Renal cortical epithelial cell (primary cell): ENCODE results near the gene FAM236A. TPM values are rescaled to one million over a fixed set of nuclear protein-coding genes. Genes with fewer than 3 reads are reported as not detected.
"Not testable (repeated sequence)": the region's sequence is repeated elsewhere in the genome, so short reads cannot be mapped to it uniquely, and the experiment has no call there.

Experiments
- DNase-seq: peaks from one replicate; pipeline ENCODE4 v3.0.0-alpha.2; 2011; ENCODE audit warnings: low read depth
- total RNA-seq: library from RNA; depleted of rRNA; stranded (reverse); fragments of >200 nt; gene quantifications from 2 replicates; pipeline ENCODE4 v1.2.3, GENCODE V29; 2014

Gene FAM236A
- total RNA-seq, result not detected in 2 replicates

- not testable (repeated sequence) for DNase-seq
Observed at GRCh38 chrX:72937906-72938305, at the start of gene FAM236A. FAM236A (plus strand) TSS chrX:72938206; CDS start chrX:72938263, 57 bp downstream.

- DNase-seq, result not testable (repeated sequence)
Observed at GRCh38 chrX:72889740-72890139, 48.3 kb upstream of the FAM236A start.

- DNase-seq, result not testable (repeated sequence)
Observed at GRCh38 chrX:72912315-72912714, 25.7 kb upstream of the FAM236A start, which contains the start of gene FAM236C. FAM236C (plus strand) TSS chrX:72912615; CDS start chrX:72912715, 100 bp downstream.

DNA sequence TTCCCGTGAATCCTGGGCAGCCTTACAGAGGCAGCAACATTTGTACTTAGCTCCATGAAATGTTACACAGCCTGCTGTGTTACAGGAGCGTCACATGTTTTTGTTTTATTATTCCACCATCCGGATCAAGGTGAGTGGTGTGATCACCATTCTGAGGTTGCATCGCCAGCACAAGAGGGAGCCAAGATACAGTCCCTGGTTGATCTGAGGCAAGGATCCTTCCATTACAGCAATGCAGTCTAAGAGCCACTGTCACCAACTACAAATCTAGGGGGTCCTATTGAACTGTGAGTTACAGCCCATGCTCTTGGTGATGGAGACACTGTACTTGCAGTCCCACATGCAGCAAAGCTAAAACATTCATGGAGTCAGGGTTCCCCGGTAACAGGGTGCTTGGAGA is 21.9 kb upstream of the FAM236A start:
- not testable (repeated sequence) for DNase-seq

DNA sequence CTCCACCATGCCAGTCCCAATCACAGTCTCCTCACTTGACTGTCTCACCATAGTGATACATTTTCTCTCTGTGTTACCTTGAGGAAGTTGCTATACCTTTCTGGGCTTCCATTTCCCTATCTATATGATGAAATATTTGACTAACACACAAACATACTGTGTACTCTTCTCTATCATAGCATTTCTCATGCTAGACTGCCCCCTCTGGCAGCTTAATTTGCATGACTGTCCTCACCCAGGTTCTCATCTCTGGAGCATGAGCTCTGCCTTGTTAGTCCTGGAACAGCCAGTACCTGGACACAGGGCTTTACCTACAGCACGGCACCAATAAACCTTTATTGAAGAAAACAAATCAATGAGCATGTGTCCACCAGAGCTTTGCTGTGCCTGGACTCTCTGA is 5.7 kb upstream of the FAM236A start:
- DNase-seq, result not testable (repeated sequence)

DNA sequence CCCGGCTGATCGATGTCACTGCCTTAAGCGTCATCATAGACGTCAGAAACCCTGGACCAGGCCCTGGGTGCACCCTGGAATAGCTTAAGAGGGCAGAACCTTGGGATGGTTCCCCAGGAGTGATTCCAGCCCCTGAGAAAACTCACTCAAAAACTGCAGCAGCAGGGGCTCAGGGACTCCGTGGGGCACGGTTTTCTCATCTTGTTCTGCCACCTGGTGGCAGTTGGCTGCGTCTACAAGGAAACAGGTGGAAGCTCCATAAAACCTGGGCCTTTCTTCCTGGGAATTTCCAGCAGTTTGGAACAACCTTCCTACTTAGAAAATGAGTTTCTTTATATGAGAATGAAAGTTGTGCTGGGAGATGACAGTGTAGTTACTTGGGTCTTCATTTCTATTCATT is 1.6 kb upstream of the FAM236A start:
- not testable (repeated sequence) for DNase-seq

DNA sequence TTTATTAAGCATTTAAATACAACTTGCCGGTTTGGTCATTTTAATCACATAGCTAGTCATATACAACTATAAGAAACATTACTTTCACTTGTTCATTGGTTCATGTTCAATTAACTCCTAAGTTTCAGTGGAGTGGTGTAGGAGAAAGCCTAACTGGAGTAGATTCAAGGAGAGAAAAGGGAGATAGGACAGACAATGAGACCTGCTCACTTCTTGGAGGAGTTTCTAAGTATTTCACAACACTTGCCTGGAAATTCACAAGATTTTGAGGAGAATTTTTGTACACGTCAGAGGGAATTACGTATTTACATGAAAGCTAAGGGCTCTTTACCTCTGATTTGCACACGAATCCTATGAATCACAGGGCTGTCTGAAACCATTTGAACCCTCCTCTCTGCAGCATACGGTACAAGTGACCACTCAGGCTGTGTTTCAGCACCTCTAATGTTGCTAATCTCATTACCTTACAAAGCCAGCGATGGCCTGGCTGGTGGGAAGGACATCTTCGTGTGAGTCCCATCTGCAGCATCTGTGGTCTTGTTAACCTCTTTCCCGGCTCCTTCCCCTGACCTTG is 1.0 kb upstream of the FAM236A start:
- DNase-seq, result not testable (repeated sequence)

DNA sequence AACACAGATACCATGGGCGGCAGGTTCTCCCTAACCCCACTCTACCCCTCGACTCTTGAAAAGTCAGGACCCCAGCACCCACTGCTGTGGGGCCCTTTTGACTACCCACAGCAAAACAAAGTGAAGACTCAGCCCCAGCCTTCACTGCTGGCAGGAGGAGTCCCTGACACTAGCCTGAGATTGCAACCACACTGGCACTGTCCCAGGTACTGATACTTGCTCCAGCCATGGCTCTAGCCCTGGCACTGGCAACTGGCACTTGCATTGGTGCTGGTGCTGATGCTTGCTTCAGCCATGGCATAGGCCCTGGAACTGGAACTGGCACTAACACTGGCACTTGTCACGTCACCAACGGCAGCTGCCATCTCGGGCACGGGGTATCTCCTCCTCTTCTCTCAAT is 4.3 kb downstream of the FAM236A start:
- not testable (repeated sequence) for DNase-seq

DNA sequence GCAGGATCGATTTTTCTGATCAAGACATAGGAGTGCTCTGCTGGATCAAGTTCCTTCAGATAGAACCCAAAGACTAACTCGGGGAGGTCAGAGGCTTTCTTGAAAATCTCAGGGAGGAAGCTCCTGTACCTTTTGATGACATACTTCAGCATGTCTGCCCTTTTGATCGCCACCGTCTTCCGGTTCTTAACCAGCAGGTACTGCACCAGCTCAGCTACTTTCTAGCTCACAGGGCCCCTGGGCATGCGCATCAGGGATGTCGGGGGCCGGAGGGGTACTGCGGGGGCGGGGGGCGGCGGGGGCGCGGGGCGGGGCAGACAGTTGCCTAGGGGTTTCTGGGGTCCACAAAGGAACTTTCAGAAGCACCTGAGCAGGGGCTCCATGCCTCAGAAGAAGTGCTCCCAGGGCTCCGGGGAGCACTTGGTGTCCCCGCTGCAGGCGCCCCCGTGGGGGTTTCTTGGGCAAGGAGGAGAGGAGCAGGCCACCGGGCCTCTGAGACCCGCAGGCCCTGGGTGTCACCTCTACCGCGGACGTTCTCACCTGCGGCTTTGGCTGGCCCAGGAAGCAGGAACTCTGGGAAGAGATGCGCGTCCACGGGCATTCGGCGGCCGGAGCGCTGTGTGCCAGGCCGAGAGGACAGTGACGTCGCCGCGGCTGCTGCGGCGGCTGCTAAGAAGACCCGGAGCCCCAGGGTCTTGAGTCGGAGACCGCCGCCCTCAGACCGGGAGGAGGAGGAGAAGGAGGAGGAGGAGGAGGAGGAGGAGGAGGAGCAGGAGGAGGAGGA is 5.2 kb downstream of the FAM236A start:
- DNase-seq, result not testable (repeated sequence)

DNA sequence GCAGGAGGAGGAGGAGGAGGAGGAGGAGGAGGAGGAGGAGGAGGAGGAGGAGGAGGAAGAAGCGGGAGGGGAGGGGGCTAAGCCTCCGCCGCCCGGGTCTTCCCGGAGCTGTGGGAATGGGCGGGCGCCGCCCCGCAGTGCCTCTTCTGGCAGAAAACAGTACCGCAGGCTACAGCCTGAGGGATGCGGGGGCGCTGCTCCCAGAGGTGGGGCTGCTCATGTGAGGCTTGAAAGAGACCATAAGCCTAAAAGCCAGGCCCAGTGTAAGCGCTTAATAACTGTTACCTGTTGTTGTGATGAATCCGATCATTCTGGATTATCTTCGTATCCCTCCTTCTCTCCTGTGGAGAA is 5.8 kb downstream of the FAM236A start, which contains the start of gene DMRTC1:
Gene DMRTC1, minus strand, starts transcription at position 19 of the 351 bp plus-strand sequence. CDS start 68,143 bp downstream, outside the sequence.
- not testable (repeated sequence) for DNase-seq

GRCh38 chrX:72959971-72960370 is 22.0 kb downstream of the FAM236A start:
- DNase-seq, result not testable (repeated sequence)

DNA sequence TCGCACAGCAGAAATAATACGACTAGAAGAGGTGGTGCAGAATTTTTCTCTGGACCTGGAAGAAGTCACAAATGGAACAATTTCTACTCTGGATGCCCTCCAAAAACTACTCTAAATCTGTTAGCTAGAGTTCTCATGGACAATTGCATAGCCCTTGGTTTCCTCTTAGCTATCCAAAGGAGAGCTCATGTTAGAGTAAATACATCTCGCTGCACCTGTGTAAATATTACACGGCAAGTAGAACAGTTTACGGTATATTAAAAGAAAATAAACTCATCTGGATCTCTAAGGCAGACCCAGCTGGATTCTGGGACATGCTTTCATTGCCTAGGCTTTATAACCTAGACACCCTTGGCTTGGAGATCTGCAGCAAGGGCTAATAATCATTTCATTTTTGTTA is 33.9 kb downstream of the FAM236A start:
- not testable (repeated sequence) for DNase-seq

- not testable (repeated sequence) for DNase-seq
Observed at GRCh38 chrX:72974885-72975284, 36.9 kb downstream of the FAM236A start.

DNA sequence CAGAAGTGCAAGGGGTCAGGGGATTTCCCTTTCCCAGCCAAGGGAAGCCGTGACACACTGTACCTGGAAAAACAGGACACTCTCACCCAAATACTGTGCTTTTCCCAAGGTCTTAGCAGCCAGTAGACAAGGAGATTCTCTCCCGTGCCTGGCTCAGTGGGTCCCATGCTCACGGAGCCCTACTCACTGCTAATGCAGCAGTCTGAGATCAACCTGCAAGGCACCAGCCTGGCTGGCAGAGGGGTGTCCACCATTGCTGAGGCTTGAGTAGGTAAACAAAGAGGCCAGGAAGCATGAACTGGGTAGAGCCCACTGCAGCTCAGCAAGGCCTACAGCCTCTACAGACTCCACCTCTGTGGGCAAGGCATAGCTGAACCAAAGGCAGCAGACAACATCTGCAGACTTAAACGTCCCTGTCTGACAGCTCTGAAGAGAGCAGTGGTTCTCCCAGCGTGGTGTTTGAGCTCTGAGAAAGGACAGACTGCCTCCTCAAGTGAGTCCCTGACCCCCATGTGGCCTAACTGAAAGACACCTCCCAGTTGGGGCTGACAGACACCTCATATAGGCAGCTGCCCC is 43.0 kb downstream of the FAM236A start:
- not testable (repeated sequence) for DNase-seq

Other genes starting within 250 kb of the FAM236A start
- 4.0 and 8.0 TPM in 2 replicates for gene PHKA1, start 223.9 kb upstream of the FAM236A start, total RNA-seq
- 0.20 TPM in 1 of 2 replicates, not detected in the other for gene DMRTC1B, start 161.3 kb upstream of the FAM236A start, total RNA-seq
- gene FAM236B, start 155.5 kb upstream of the FAM236A start, total RNA-seq, result not detected in 2 replicates
- not detected in 2 replicates for gene FAM236D, start 130.0 kb upstream of the FAM236A start, total RNA-seq
- not detected in 2 replicates for gene FAM236C, start 25.6 kb upstream of the FAM236A start, total RNA-seq
- 0.15 TPM in 1 of 2 replicates, not detected in the other for gene DMRTC1, start 5.6 kb downstream of the FAM236A start, total RNA-seq
- gene PABPC1L2B, start 64.7 kb downstream of the FAM236A start, total RNA-seq, result not detected in 2 replicates
- gene PABPC1L2A, start 141.3 kb downstream of the FAM236A start, total RNA-seq, result not detected in 2 replicates